Activated CD8-positive, alpha-beta T cell treated with anti-CD3 and anti-CD28 coated beads, Interleukin-2, amount 10 ng/mL, durations not matched to agents 7 days and 5 days (primary cell): ENCODE measurements around the gene CCDC14. TPM values are rescaled to one million over a fixed set of nuclear protein-coding genes. Genes with fewer than 3 reads are reported as not detected.
"Not testable (repeated sequence)": the region's sequence is repeated elsewhere in the genome, so short reads cannot be mapped to it uniquely, and the experiment has no call there.

ENCODE experiments used
- ATAC-seq: fragments of 150-1000 bp; cut with Tn5 transposase; one replicate; pipeline ENCODE4 v1.10.0; 2021; ENCODE audit warnings: moderate library complexity
- CTCF ChIA-PET: fragments of 350-600 bp; sonication (Branson Sonifier 250); formaldehyde crosslinking; loops from one replicate; lab custom pipeline; 2021; ENCODE audit warnings: antibody characterized with exemption; lab: Charles Lee
- POLR2A ChIA-PET: fragments of 350-600 bp; sonication (Branson Sonifier 250); formaldehyde crosslinking; loops from one replicate; lab custom pipeline; 2021; ENCODE audit warnings: antibody characterized with exemption; lab: Charles Lee
- DNase-seq: peaks from one replicate; pipeline ENCODE4 v3.0.0-alpha.2; 2020
- H3K27ac Mint-ChIP-seq: one replicate; pipeline ENCODE4 v1.8.0; 2021; ENCODE audit warnings: mild to moderate bottlenecking, mixed read lengths
- H3K27me3 Mint-ChIP-seq: one replicate; pipeline ENCODE4 v1.8.0; 2021; ENCODE audit warnings: low read depth, mixed read lengths
- H3K36me3 Mint-ChIP-seq: one replicate; pipeline ENCODE4 v1.8.0; 2021; ENCODE audit warnings: low read depth, mixed read lengths
- H3K4me1 Mint-ChIP-seq: one replicate; pipeline ENCODE4 v1.8.0; 2021; ENCODE audit warnings: low read depth, mixed read lengths
- H3K4me3 Mint-ChIP-seq: one replicate; pipeline ENCODE4 v1.8.0; 2021; ENCODE audit warnings: mild to moderate bottlenecking, mixed read lengths
- H3K9me3 Mint-ChIP-seq: one replicate; pipeline ENCODE4 v1.8.0; 2022; ENCODE audit warnings: mixed read lengths; ENCODE audit not compliant: insufficient read depth
- total RNA-seq, 2 experiments: library from RNA; stranded (reverse); gene quantifications; one replicate each; pipeline ENCODE4 v1.2.3, GENCODE V29; 2021

The CCDC14 gene
- 10 to 100 TPM; 47.9 to 50.3 TPM for total RNA-seq

- Mint-ChIP-seq H3K9me3 (no peaks in the 10 kb centered on the region), H3K4me3 (peak within 1 kb of the TSS; percentile 97), H3K27me3 (peaks cover 26% of the 10 kb centered on the region), H3K36me3 (peaks cover 4% of the 10 kb centered on the region), H3K4me1 (peaks cover 23% of the 10 kb centered on the region), H3K27ac (peak within 1 kb of the TSS; percentile 96)
- DNase-seq (peak; percentile 80), ATAC-seq (peak; percentile 92)
- ChIA-PET POLR2A (interaction anchor here (0.9 kb wide), 1 partner anchor 18 kb away, joined by 3 read pairs; no protein-coding TSS in a partner anchor), CTCF (interaction anchor here (0.8 to 1.3 kb wide), 3 partner anchors 15 to 72 kb away, joined by 3 to 4 read pairs (median 3); partner anchors contain the start of gene KALRN)
These were observed at the start of gene CCDC14 for GRCh38 chr3:123960781-123961507. Gene CCDC14 (minus strand): TSS chr3:123961229. CDS start chr3:123961173, 56 bp downstream.

GRCh38 chr3:124008321-124008720 is 47.3 kb upstream of the CCDC14 start:
- DNase-seq, H3K36me3 Mint-ChIP-seq, POLR2A ChIA-PET, H3K27ac Mint-ChIP-seq, CTCF ChIA-PET, H3K4me3 Mint-ChIP-seq, H3K9me3 Mint-ChIP-seq, ATAC-seq, H3K4me1 Mint-ChIP-seq: not testable (repeated sequence)
- H3K27me3 Mint-ChIP-seq: peaks cover 46% of the 10 kb centered on the region

- DNase-seq (no peak), ATAC-seq (no peak)
- H3K4me3 Mint-ChIP-seq: no peak overlapping the region
- ChIA-PET POLR2A (no interaction called here), CTCF (no interaction called here)
- H3K36me3 Mint-ChIP-seq: no peaks in the 10 kb centered on the region
- peaks cover 41% of the 10 kb centered on the region for H3K27me3 Mint-ChIP-seq
- H3K4me1 Mint-ChIP-seq: no peaks in the 10 kb centered on the region
- H3K27ac Mint-ChIP-seq: no peak overlapping the region
- no peaks in the 10 kb centered on the region for H3K9me3 Mint-ChIP-seq
These were observed 46.2 kb upstream of the CCDC14 start for GRCh38 chr3:124007186-124007585.

GRCh38 chr3:124002405-124003079 is 41.5 kb upstream of the CCDC14 start:
- POLR2A ChIA-PET, DNase-seq, H3K36me3 Mint-ChIP-seq, ATAC-seq, H3K4me1 Mint-ChIP-seq, CTCF ChIA-PET, H3K9me3 Mint-ChIP-seq, H3K27ac Mint-ChIP-seq, H3K4me3 Mint-ChIP-seq: not testable (repeated sequence)
- peaks cover 29% of the 10 kb centered on the region for H3K27me3 Mint-ChIP-seq

GRCh38 chr3:124001366-124001765 is 40.3 kb upstream of the CCDC14 start:
- DNase-seq, H3K4me1 Mint-ChIP-seq, CTCF ChIA-PET, H3K4me3 Mint-ChIP-seq, H3K27ac Mint-ChIP-seq, POLR2A ChIA-PET, ATAC-seq, H3K9me3 Mint-ChIP-seq, H3K36me3 Mint-ChIP-seq: not testable (repeated sequence)
- peaks cover 19% of the 10 kb centered on the region for H3K27me3 Mint-ChIP-seq

- Mint-ChIP-seq H3K27ac (no peak overlapping the region), H3K36me3 (no peaks in the 10 kb centered on the region), H3K4me3 (no peak overlapping the region), H3K9me3 (no peaks in the 10 kb centered on the region), H3K27me3 (peaks cover 5% of the 10 kb centered on the region), H3K4me1 (no peaks in the 10 kb centered on the region)
- ChIA-PET CTCF (no interaction called here), POLR2A (no interaction called here)
- DNase-seq: no peak
- no peak for ATAC-seq
These were observed 36.5 kb upstream of the CCDC14 start for GRCh38 chr3:123997543-123997942.

GRCh38 chr3:123993818-123994217 is 32.8 kb upstream of the CCDC14 start:
- no peaks in the 10 kb centered on the region for H3K4me1 Mint-ChIP-seq
- no peak for ATAC-seq
- no peaks in the 10 kb centered on the region for H3K36me3 Mint-ChIP-seq
- H3K9me3 Mint-ChIP-seq: no peaks in the 10 kb centered on the region
- no peak overlapping the region for H3K27ac Mint-ChIP-seq
- ChIA-PET CTCF (no interaction called here), POLR2A (no interaction called here)
- DNase-seq: no peak
- H3K27me3 Mint-ChIP-seq: peaks cover 22% of the 10 kb centered on the region
- H3K4me3 Mint-ChIP-seq: no peak overlapping the region

- H3K9me3 Mint-ChIP-seq, POLR2A ChIA-PET, DNase-seq, H3K4me1 Mint-ChIP-seq, H3K36me3 Mint-ChIP-seq, H3K27ac Mint-ChIP-seq, CTCF ChIA-PET: not testable (repeated sequence)
- H3K27me3 Mint-ChIP-seq: peaks cover 23% of the 10 kb centered on the region
- ATAC-seq: peak; percentile 95
- peak within 1 kb of the TSS; percentile 16 for H3K4me3 Mint-ChIP-seq
These were observed 30.9 kb upstream of the CCDC14 start, which contains the start of gene ROPN1 for GRCh38 chr3:123991730-123992588. Gene ROPN1 (minus strand): TSS chr3:123992124. CDS start chr3:123980481, 11,643 bp downstream.

- DNase-seq (no peak), ATAC-seq (no peak)
- POLR2A ChIA-PET: no interaction called here
- no peak overlapping the region for H3K4me3 Mint-ChIP-seq
- no peaks in the 10 kb centered on the region for H3K36me3 Mint-ChIP-seq
- CTCF ChIA-PET: no interaction called here
- no peaks in the 10 kb centered on the region for H3K4me1 Mint-ChIP-seq
- no peak overlapping the region for H3K27ac Mint-ChIP-seq
- H3K27me3 Mint-ChIP-seq: peaks cover 50% of the 10 kb centered on the region
- H3K9me3 Mint-ChIP-seq: no peaks in the 10 kb centered on the region
These were observed 25.4 kb upstream of the CCDC14 start for GRCh38 chr3:123986427-123986826.

GRCh38 chr3:123984957-123985356 is 23.9 kb upstream of the CCDC14 start:
- H3K4me3 Mint-ChIP-seq: no peak overlapping the region
- ChIA-PET POLR2A (no interaction called here), CTCF (no interaction called here)
- H3K27ac Mint-ChIP-seq: no peak overlapping the region
- peaks cover 51% of the 10 kb centered on the region for H3K27me3 Mint-ChIP-seq
- H3K4me1 Mint-ChIP-seq: no peaks in the 10 kb centered on the region
- ATAC-seq (no peak), DNase-seq (no peak)
- no peaks in the 10 kb centered on the region for H3K9me3 Mint-ChIP-seq
- H3K36me3 Mint-ChIP-seq: no peaks in the 10 kb centered on the region

GRCh38 chr3:123984350-123984749 is 23.3 kb upstream of the CCDC14 start:
- DNase-seq: no peak
- Mint-ChIP-seq H3K36me3 (no peaks in the 10 kb centered on the region), H3K27ac (no peak overlapping the region), H3K4me1 (no peaks in the 10 kb centered on the region), H3K9me3 (no peaks in the 10 kb centered on the region), H3K4me3 (no peak overlapping the region), H3K27me3 (peaks cover 45% of the 10 kb centered on the region)
- ChIA-PET CTCF (no interaction called here), POLR2A (no interaction called here)
- no peak for ATAC-seq
